NCI-H2107 treated with DMSO at 0.1 percent for 48 hours (cell line): Measurements from ENCODE around the gene KCTD19.
A peak's percentile ranks its signal among the peaks of the same experiment; 100 is the strongest.
"Not testable (repeated sequence)": the region's sequence is repeated elsewhere in the genome, so short reads cannot be mapped to it uniquely, and the experiment has no call there.

Experiments used
- DNase-seq: peaks from one replicate; lab custom pipeline; 2025; ENCODE audit not compliant: unreplicated experiment; lab: John Stamatoyannopoulos, UW

Gene KCTD19

DNA sequence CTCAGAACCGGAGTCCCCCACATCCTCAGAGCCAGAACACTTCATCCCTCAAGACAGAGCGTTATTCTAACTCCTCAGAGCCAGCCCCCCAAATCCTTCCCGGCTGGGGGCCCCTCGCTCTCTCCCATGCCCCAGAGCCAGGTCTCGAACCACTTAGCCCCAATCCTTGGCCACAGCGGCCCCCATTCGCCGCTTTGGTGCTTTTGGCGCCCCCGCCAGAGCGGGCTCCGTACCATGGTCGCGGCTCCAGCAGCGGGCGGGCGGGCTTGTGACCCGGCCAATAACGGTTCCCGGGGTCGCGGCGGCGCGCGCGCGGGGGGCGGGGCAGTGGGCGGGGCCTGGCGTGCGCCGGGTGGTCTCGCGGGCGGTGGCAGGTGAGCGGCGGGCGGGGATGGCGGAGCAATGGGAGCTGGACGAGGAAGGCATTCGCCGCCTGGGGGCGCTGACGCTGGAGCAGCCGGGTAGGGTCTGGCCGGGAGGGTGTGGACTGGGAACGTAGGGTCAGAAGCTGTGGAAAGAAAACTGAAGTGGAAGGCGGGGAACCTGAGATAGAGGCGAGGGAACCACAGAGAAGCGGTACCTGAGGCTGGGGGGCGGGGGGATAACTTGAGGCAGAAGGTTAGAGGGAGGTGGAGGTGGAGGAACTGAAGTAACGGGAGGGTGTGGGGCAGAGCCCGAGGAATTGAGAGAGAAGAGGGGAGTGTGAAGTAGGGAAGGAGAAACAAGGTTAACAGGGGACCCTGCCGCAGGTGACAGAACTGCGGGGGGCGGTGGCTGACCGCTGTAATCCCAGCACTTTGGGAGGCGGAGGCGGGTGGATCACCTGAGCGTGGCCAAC, at the start of gene KCTD19, which contains the start of gene LRRC36:
Gene KCTD19, minus strand, starts transcription at position 270 of the 838 bp plus-strand sequence. Its CDS starts 34 bp downstream, at position 236.
Gene LRRC36, plus strand, starts transcription at position 344 of the 838 bp plus-strand sequence. Its CDS starts 48 bp downstream, at position 392.
- peak; percentile 49 for DNase-seq

DNA sequence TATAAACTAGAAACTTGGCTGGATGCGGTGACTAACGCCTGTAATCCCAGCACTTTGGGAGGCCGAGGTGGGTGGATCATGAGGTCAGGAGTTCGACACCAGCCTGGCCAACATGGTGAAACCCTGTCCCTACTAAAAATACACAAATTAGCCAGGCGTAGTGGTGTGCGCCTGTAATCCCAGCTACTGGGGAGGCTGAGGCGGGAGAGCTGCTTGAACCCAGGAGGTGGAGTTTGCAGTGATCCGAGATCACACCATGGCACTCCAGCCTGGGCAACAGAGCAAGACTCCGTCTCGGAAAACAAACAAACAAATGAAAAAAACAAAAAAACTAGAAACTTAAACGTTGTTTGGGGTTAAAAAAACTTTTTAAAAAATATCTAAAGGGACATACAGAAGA, 49.5 kb upstream of the KCTD19 start:
- not testable (repeated sequence) for DNase-seq

DNA sequence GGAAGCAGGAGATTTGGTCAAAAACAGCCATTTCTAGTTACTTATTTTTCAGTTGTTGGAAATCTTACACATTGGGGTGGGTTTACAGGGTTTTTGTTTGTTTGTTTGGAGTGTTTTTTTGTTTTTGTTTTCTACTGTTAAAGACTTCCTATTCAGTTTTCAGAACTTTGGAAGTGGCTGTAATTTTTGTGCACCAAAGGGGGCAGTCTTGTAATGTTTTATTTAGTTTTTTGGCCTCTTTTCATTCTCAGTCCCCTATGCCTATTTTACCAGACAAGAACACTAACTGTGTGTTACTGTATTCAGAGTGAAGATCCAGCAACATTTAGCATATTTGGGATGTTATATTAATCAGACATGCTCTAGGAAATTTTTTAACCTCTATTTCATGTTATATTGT, 46.1 kb upstream of the KCTD19 start:
- peak; percentile 48 for DNase-seq

DNA sequence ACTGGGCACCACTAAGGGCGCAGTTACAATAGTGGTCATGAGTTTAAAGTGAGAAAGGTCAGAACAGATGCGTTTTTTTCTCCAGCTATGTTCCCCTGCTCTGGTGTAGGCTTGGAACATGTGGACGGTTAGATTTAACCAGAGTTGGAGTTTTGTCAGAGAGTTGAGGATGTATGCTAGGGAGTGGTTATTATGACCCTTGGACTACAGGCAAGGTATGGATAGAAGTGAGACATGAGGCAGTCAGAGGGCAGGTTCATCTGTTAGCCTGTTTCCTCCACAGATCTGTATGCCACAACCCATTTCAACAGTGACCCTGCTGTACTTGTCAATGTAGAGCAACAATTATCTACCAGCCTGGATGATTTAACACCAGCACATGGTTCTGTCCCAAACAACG, 44.1 kb upstream of the KCTD19 start:
- no peak for DNase-seq

DNA sequence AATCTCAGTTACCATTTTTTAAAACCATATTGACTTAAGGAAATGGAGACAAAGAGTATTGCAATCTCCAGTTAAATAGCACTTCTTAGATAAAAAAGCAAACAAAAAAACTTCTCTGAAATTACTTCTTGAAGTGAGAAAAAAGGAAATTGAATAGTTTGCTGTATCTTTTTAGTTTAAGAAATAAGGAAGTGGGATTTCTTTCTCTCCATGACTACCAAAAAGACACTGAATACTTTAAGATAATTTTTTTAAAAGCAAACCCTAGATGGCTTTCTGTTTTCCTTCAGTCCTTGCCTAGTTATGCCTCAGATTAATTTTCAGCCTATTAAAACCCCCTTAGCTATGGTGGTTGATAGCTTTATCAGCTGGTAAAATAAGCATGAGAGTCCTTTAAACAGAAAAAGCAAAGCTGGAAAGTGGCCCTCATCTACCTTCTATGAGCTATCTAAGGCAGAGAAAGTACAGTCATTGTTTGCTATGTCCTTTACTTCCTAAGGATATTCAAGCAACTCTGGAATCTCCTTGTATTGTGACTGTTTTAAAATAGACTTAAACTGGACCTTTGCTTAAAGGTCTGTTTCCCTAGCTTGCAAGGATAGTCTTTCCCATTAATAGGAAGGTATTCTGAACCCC, 38.2 kb upstream of the KCTD19 start:
- no peak for DNase-seq

DNA sequence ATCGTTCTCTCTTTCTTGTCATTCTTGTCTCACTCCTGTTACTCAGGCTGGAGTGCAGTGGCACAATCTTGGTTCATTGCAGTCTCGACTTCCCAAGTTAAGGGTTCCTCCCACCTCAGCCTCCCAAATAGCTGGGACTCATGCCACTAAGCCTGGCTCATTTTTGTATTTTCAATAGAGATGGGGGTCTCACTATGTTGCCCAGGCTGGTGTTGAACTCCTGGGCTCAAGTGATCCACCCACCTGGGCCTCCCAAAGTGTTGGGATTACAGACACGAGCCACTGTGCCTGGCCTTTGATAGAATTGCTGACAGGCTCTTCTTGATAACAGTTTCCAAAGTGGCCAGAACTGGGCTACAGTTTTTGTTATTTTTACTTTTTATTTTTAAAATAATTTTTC, 34.5 kb upstream of the KCTD19 start:
- DNase-seq, result no peak

DNA sequence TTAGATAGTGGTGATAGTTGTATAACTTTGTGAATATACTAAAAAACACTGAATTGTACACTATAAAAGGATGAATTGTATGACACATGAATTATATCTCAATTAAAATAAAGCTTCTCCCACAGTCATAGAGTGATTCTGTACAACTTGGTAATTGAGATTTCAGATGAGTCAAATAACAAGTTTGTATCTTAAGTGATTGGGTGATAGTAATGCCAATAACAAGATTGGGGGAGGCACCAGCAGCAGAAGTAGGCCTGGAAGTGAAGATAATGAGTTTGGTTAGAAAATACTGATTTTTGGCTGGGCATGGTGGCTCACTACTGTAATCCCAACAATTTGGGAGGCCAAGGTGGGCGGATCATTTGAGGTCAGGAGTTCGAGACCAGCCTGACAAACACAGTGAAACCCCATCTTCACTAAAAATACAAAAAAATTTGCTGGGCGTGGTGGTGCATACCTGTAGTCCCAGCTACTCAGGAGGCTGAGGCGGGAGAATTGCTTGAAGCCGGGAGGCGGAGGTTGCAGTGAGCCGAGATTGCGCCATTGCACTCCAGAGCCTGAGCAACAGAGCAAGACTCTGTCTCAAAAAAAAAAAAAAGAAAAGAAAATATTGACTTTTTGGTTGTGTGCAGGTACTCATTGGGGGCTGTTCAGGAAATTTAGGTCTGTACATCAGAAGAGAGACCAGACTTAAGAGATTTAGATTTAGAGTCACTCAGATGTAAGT, 33.2 kb upstream of the KCTD19 start:
- not testable (repeated sequence) for DNase-seq

DNA sequence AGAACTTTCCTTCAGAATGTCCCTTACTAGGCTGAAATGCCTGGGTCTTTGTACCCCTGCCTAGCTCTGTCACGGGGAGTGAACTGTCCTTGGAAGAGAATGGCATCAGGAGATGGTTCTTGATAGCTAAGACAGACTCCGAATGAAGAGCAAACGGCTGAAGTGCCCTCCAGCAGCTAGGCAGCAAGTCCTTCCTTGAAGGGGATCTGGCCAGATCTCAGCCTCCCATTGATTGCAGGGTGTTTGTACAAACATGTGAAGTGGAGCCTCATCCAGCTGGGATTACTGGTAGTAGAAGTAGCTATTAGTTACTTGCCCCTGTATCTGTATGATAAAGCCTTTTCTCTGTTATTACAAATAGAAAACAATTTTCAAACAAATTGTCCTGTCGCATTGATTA, 31.0 kb upstream of the KCTD19 start:
- DNase-seq, result no peak

DNA sequence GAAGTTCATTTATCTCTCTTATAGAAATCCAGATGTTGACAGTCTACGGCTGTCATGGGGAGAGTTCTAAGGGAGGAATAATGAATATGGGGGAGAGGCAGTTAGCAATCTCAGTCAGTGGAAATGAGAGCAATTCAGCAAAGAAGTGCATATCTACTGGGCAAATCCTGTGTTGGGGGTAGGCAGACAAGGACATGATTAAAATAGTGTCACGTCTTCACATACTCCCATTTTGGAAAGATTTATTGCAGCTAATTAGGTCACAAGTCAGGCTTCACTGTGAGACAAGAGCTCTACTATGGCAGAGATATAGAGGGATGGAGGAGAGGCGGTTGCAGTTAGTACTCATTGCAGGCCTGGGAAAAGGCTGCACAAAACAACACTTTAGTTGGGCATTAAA, 29.9 kb upstream of the KCTD19 start:
- DNase-seq, result no peak

DNA sequence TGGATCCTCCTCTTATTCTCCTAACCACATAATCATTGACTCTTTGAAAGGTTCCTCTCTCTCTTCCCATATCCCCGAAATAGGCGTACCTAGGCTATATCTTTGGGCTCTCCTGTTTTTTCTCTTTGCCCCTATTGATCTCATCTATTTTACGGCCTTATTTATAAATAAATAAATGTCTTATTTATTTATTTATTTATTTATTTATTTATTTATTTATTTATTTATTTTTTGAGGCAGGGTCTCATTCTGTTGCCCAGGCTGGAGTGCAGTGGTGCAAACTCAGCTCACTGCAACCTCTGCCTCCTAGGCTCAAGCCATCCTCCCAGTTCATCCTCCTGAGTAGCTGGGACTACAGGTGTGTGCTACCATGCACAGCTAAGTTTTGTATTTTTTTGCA, 25.9 kb upstream of the KCTD19 start:
- DNase-seq, result not testable (repeated sequence)

DNA sequence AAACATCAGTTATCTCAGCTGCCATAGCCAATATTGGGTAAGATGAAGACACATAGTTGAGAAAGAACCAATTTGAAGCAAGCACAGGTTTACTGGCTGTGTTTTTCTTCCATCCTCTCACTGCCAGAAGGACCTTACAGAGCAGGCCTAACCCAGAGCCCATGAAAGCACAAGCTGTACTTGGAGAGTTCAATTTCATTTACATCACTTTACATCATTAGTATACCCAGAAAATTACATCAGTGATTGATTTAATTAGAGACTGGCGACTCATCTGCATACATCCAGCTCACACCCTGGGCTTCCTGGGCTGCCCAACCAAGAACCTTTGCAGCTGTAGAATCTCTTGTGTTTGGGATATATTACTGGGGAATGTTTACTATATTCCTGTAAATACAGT, 23.8 kb upstream of the KCTD19 start:
- DNase-seq, result no peak

DNA sequence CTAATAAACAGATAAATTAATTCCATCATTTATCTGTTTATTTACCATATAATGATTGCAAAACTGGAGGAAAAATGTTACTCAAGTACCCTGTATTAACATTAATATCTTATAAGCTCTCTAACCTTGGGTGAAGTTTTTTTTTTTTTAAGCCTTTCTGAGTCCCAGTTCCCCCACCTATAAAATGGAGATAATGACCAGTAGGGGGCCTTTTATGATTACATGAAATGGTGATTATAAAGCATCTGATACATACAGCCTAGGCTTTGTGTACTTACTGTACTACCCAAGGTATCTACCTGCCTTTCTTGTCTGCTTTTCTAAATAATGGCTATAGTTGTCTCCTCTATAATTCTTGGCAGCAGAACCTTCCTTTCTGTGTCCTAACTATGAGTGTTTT, 22.6 kb upstream of the KCTD19 start:
- peak; percentile 22 for DNase-seq

DNA sequence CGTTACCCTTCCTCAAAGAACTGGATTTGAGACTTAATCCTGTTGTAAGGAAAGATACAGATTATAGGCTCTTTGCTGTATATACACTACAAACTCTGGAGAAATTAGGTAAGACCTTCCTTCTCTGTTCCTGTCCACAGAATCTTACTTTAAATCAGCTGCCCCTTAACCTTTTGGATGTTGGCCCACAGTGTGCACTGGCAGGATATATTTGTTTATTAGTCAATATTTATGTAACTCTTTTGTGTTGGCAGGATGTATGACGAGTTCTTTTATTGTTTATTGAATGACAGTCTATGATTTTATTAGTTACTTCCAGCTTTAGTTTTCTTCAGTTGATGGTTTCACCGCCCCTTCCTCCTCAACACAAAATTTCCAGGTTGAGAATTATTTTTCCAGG, 19.8 kb upstream of the KCTD19 start:
- DNase-seq, result no peak

DNA sequence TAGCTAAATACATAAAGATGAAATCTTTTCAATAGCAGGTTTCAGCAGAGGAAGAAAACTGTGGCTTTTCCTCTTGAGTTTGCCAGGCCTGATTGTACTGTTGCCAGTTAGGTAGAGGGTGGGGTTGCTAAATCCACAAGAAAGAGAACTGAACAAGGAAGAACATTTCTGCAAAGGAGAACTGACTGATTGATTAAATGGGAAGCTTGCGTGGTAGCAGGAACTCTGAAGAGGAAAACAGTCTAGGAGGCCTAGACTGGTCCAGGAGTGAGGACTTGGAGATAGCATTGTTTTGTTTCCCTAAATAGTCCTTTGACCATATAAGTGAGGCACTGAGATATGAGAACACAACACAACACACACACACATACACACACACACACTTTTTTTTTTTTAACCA, 18.9 kb upstream of the KCTD19 start:
- no peak for DNase-seq

DNA sequence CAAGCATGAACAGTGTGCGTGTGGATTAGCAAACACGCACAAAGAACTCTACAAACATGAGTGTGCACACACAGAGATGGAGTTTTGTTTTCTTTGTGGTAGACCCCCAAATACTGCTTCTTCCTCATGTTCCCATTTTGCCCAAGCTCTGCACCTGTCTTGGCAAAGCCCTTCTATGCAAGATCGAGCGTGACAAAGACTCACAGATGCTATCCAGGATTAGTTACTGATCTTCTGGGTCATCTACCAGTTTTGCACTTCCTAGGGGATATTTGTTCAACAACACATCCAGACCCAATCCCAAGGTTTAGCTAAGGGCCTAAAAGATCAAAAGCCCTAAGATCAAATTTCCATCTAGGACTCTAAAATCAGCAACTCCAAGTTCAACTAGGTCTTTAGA, 16.1 kb upstream of the KCTD19 start:
- no peak for DNase-seq

DNA sequence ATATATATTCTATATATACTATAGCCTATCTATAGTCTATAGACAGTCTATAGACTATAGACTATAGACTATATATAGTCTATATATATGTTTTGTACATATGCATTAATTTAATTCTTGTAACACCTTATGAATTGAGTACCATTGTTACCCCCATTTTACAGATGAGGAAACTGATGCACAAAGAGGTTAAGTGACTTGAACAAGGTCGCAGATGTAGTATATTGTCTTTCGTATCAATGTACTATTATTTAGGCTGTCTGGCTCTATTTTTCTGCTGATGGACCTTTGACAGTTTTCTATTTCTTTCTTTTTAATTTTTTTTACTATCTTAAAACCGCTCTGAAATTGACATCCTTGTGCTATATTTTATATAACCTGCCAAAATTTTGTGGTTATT, 14.7 kb upstream of the KCTD19 start:
- no peak for DNase-seq

DNA sequence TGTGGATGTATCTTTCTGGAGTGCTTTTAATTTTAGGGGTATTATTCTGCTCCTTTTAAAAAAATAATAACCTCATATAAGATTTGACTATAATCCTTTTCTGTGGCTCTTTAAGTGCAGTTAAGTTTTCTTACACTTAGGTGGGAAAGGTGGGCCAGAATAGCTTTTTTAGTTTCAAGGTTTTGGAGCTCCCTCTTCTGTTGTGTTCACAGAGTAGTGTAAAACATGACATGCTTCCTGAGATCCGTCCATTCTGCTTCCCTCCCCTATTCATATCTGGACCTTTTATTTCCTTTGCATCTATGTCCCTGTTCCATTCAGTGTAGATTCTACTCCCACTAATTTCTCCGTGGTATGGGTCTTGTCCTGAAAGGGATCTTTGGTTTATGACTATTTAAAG, 12.9 kb upstream of the KCTD19 start:
- no peak for DNase-seq

DNA sequence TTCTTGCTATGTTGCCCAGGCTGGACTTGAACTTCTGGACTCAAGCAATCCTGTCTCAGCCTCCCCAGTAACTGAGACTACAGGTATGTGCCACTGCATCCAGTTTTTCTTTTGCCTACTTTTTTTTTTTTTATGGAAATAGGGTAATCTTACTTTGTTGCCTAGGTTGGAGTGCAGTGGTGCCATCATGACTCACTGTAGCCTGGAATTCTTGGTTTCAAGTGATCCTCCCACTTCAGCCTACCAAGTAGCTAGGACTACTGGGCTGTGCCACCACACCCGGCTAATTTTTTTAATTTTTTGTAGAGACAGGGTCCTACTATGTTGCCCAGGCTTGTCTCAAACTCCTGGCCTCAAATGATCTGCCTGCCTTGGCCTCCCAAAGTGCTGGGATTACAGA, 10.1 kb upstream of the KCTD19 start:
- no peak for DNase-seq

DNA sequence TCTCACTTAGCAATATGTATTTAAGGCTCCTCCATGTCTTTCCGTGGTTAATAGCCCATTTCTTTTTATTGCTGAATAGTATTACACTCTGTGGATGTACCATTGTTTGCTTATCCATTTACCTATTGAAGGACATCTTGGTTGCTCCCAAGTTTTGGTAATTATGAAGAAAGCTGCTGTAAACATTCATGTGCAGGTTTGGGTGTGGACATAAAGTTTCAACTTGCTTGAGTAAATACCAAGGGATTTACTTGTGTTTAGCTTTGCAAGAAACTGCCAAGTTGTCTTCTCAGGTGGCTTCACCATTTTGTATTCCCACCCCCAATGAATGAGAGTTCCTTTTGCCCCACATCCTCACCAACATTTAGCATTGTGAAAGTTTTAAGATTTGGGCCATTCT, 9.6 kb upstream of the KCTD19 start:
- DNase-seq, result no peak

DNA sequence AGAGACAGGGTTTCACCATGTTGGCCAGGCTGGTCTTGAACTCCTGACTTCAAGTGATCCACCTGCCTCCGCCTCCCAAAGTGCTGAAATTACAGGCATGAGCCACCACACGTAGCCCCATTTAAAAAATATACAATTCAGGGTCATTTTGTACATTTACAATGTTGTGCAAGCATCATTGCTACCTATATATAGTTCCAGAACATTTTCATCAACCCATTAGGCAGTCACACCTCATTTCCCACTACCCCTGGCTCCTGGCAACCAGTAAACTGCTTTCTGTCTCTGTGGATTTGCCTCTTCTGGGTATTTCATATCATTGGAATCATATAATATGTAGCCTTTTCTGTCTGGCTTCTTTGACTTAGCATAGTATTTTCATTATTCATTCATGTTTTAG, 6.8 kb upstream of the KCTD19 start:
- no peak for DNase-seq

DNA sequence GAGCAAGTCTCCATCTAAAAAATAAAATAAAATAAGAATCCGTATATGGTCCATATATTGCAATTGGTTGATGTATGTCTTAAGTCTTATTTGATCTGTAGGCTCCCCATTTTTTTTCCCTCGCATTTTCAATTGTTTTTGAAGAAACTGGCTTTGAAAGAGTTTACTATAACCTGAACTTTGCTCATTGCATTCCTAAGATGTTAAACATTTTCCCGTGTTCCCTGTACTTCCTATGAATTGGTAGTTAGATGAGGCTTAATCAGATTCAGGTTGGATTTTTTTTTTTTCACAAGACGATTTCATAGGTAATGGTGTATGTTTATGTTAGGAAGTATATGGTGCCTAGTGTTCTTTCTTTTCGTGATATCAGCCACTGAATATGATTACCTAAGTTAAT, 3.4 kb upstream of the KCTD19 start:
- no peak for DNase-seq

DNA sequence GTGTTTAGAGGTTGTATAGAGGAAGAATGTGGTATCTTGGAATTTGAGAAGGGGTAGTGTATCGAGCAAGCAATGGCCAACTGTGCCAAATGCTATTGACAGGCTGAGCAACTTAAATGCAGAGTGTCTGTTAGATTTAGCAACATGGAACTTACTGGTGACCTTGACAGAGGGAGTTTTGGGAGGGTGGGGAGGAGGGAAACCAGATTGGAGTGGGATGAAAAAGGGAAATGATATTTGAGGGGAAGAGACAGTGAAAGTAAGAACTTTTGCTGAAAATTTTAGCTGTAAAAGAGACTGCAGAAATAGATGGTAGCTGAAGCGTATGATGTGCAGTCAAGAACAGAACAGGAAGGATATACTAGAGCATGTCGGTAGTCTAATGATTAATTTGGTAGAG, 1.2 kb upstream of the KCTD19 start:
- no peak for DNase-seq
